ES-I3 (cell line): ENCODE data around the gene UROC1.

Experiments used
- H3K36me3 ChIP-seq: 2 replicates; pipeline ENCODE4 v1.6.1; 2013; ENCODE audit warnings: mild to moderate bottlenecking, low read length, control low read depth, moderate library complexity; ENCODE audit not compliant: insufficient read depth
- H3K4me1 ChIP-seq: 2 replicates; pipeline ENCODE4 v1.6.1; 2013; ENCODE audit warnings: mild to moderate bottlenecking, control low read depth, low read length; ENCODE audit not compliant: insufficient read depth
- H3K9ac ChIP-seq: 2 replicates; pipeline ENCODE4 v1.6.1; 2013; ENCODE audit warnings: low read depth, mild to moderate bottlenecking, low read length, moderate library complexity
- H3K9me3 ChIP-seq: 2 replicates; pipeline ENCODE4 v1.6.1; 2013; ENCODE audit warnings: mild to moderate bottlenecking, low read length, moderate library complexity; ENCODE audit not compliant: control insufficient read depth, insufficient read depth

UROC1 gene

GRCh38 chr3:126551121-126551838, 33.7 kb upstream of the UROC1 start:
- H3K9ac ChIP-seq = no peak overlapping the region
- no peaks in the 10 kb centered on the region for H3K36me3 ChIP-seq
- H3K9me3 ChIP-seq = no peaks in the 10 kb centered on the region
- peaks cover 21% of the 10 kb centered on the region for H3K4me1 ChIP-seq

- H3K4me1 ChIP-seq = peaks cover 21% of the 10 kb centered on the region
- no peaks in the 10 kb centered on the region for H3K36me3 ChIP-seq
- H3K9ac ChIP-seq = no peak overlapping the region
- no peaks in the 10 kb centered on the region for H3K9me3 ChIP-seq
Observed at GRCh38 chr3:126550488-126551051, 33.0 kb upstream of the UROC1 start.

GRCh38 chr3:126549861-126550487, 32.4 kb upstream of the UROC1 start:
- H3K9ac ChIP-seq = no peak overlapping the region
- peaks cover 24% of the 10 kb centered on the region for H3K4me1 ChIP-seq
- no peaks in the 10 kb centered on the region for H3K36me3 ChIP-seq
- H3K9me3 ChIP-seq = no peaks in the 10 kb centered on the region

- Histone ChIP-seq H3K4me1 (peaks cover 24% of the 10 kb centered on the region), H3K9me3 (no peaks in the 10 kb centered on the region), H3K9ac (no peak overlapping the region), H3K36me3 (no peaks in the 10 kb centered on the region)
Observed at GRCh38 chr3:126548556-126549466, 31.2 kb upstream of the UROC1 start.

GRCh38 chr3:126547721-126548120, 30.1 kb upstream of the UROC1 start:
- peaks cover 24% of the 10 kb centered on the region for H3K4me1 ChIP-seq

GRCh38 chr3:126546549-126547239, 29.1 kb upstream of the UROC1 start:
- peaks cover 24% of the 10 kb centered on the region for H3K4me1 ChIP-seq

More at GRCh38 chr3:126547721-126548120, 30.1 kb upstream of the UROC1 start:
- Histone ChIP-seq H3K9ac (no peak overlapping the region), H3K9me3 (no peaks in the 10 kb centered on the region), H3K36me3 (no peaks in the 10 kb centered on the region)

GRCh38 chr3:126546013-126546412, 28.4 kb upstream of the UROC1 start:
- Histone ChIP-seq H3K9me3 (no peaks in the 10 kb centered on the region), H3K4me1 (peaks cover 24% of the 10 kb centered on the region), H3K9ac (no peak overlapping the region), H3K36me3 (no peaks in the 10 kb centered on the region)

More at GRCh38 chr3:126546549-126547239, 29.1 kb upstream of the UROC1 start:
- Histone ChIP-seq H3K9me3 (no peaks in the 10 kb centered on the region), H3K36me3 (no peaks in the 10 kb centered on the region), H3K9ac (no peak overlapping the region)

- H3K9ac ChIP-seq = no peak overlapping the region
- no peaks in the 10 kb centered on the region for H3K9me3 ChIP-seq
- H3K36me3 ChIP-seq = no peaks in the 10 kb centered on the region
- peaks cover 24% of the 10 kb centered on the region for H3K4me1 ChIP-seq
Observed at GRCh38 chr3:126545544-126545943, 28.0 kb upstream of the UROC1 start.

- Histone ChIP-seq H3K4me1 (peaks cover 20% of the 10 kb centered on the region), H3K9ac (no peak overlapping the region), H3K36me3 (no peaks in the 10 kb centered on the region), H3K9me3 (no peaks in the 10 kb centered on the region)
Observed at GRCh38 chr3:126544596-126545281, 27.2 kb upstream of the UROC1 start.

- Histone ChIP-seq H3K9me3 (no peaks in the 10 kb centered on the region), H3K9ac (no peak overlapping the region), H3K4me1 (peaks cover 8% of the 10 kb centered on the region)
Observed at GRCh38 chr3:126543457-126544061, 26.0 kb upstream of the UROC1 start.

GRCh38 chr3:126542340-126543241, 25.0 kb upstream of the UROC1 start:
- H3K36me3 ChIP-seq = no peaks in the 10 kb centered on the region
- H3K9ac ChIP-seq = no peak overlapping the region
- H3K9me3 ChIP-seq = no peaks in the 10 kb centered on the region
- 0 out of 2 replicates have a peak, but pooled peaks cover 4% of the 10 kb centered on the region for H3K4me1 ChIP-seq

More at GRCh38 chr3:126543457-126544061, 26.0 kb upstream of the UROC1 start:
- no peaks in the 10 kb centered on the region for H3K36me3 ChIP-seq

GRCh38 chr3:126541628-126542339, 24.2 kb upstream of the UROC1 start:
- H3K4me1 ChIP-seq = 0 out of 2 replicates have a peak, but pooled peaks cover 4% of the 10 kb centered on the region
- no peaks in the 10 kb centered on the region for H3K9me3 ChIP-seq
- no peak overlapping the region for H3K9ac ChIP-seq
- no peaks in the 10 kb centered on the region for H3K36me3 ChIP-seq
